Islet of Langerhans (tissue), 1 donor: ENCODE measurements around the gene AK2.
A peak's percentile ranks its signal among the peaks of the same experiment; 100 is the strongest.

ENCODE experiments used
- FAIRE-seq: peaks from one replicate; lab custom pipeline; 2011; peaks lifted over from hg19 to GRCh38; lab: Jason Lieb, UNC

Gene AK2

DNA sequence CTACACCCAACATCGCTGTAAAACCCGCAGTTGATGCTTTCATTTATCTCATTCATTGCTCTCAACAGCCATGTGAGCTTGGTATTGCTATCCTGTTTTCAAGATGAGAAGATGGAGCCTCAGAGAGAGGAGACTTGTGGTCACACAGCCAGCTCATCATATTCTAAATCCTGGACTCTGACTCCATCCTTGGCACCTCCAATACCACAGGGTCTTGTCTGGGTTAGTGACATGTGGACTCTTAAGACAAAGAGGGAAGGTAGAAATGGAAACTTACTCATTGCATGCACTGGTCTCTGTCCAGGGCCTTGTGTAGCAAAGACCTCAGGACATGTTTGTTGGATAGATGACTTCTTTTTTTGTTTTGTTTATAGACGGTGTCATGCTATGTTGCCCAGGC, 65.1 kb downstream of the AK2 start:
- no peak for FAIRE-seq

DNA sequence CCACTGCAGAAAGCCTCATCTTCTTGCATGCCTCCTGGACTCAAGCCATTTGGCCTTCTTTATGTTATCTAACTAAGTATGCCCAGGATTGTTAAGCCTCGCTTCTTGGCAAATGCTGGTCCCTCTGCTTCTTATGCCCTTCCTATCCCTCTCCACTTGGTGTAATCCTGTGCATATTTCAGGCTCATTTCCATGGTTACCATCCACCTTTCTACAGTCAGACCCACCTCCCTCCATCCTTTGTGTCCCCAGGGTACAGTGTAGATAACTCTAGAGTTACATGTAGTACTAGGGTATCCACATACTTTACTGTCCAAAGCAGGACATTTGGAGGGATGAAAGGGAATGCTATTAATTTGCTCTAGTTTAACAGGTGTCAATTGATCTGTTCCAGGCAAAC, 65.5 kb downstream of the AK2 start:
- no peak for FAIRE-seq

- no peak for FAIRE-seq
These were observed 67.1 kb downstream of the AK2 start for GRCh38 chr1:32969566-32969965.

DNA sequence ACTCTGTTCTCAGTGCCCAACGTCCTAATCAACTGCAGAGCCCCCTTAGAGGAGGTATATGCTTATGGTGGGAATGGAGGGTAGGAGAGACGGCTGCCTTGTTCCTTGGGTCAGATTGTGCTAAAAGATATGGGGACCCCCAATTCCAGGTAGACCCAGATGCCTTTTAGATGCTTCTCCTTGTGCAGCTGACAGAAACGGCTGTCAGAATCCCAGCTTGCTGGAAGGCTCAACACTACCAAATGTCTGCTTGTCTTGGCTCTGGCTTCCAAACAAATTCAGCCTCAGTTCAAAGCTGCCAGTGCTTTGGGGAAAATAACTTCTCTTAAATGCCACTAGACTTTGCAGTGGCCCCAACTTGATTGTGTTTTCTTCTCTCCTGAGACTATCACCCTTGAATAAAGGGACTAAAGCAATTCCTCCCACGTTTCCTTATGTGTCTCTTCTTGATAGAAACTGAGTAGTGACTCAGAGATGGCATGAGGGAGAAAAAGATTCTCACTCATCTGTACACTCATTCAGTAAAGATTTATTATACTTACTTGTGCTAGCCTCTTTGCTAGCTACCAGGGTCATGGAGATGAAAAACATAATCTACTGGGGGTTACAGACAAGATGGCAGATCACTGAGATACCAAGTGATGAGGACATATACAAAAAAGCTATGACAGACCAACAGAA, 68.7 kb downstream of the AK2 start:
- FAIRE-seq: no peak

DNA sequence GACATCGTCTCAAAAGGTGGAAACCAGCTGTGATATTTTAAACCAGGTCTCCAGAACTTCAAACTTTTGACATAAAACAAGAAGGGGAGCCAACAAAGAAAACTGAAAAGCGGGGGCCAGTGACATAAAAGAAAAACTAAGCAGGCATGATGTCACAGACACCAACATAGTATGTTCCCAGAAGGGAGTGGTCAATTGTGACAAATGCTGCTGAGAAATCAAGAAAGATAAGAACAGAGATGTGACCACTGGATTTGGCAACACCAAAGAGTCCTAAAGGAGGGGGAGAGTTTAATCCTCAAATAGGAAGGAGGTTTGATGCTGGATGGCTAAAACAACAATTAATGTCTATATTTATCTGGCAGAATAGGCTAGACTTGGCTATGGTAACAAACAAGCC, 69.8 kb downstream of the AK2 start:
- no peak for FAIRE-seq

GRCh38 chr1:32965251-32965747, 71.4 kb downstream of the AK2 start:
- FAIRE-seq: no peak

DNA sequence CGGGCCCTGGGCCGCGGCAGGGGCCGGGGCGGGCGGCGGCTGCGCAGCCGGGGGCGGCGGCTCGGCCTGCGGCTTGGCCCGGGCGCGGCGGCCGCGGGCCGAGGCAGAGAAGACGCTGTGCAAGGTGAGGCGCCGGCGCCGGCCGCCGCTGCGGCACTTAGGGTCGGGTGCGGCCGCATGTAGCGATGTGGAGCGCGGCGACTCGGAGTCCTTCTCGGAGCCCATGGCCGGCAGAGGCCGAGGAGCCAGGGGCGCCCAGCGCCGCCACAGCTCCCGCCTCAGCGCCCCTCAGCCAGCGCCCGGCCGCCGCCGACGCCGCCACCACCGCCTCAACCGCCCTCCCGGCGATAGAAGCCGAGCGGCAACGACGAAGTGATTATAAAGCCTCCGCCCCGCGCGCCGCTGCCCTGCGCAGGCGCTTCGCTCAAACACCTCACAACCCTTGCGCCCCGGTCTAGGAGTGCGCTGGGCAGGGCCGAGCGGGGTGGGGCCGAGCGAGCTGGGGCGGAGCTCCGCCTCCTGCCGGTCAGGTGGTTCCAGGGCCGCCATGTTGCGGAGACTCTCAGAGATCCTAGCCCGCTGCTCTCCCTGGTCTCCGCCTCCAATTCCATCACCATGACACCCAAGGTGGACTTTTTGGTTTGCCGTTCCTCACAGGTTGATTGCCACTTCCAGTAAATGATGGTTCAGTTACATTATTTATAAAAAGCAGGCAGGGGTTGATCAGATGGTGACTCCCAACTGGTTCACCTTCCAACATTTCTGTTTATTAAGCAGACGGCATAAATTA, 72.0 kb downstream of the AK2 start, which contains the start of gene RNF19B:
Gene RNF19B, minus strand, starts transcription at position 349 of the 790 bp plus-strand sequence. Its CDS starts 124 bp downstream, at position 225.
- FAIRE-seq: peak; percentile 73

- no peak for FAIRE-seq
These were observed 72.8 kb downstream of the AK2 start for GRCh38 chr1:32963746-32964460.

GRCh38 chr1:32962248-32962896, 74.3 kb downstream of the AK2 start:
- FAIRE-seq: no peak

DNA sequence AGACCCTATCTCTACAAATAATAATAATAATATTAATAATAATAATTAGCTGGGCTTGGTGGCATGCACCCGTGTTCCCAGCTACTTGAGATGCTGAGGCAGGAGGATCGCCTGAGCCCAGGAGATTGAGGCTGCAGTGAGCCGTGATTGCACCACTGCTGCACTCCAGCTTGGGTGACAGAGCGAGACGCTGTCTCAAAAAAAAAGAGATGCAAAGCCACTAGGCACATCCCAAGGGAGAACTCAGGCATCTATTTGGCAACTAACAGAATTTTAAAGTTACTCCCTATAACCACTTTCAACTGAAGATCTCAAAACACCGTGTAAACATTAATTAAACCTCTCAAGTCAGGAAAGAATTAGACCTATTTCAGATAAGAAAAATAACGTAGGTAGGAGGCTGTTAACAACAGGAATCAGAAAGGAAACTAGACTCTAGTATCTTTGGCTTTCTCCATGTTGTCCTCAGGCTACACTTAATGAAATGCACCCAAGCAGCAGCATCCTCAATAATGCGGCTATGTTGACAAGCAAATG, 75.8 kb downstream of the AK2 start:
- FAIRE-seq: no peak

- FAIRE-seq: no peak
These were observed 76.3 kb downstream of the AK2 start for GRCh38 chr1:32960342-32960741.

DNA sequence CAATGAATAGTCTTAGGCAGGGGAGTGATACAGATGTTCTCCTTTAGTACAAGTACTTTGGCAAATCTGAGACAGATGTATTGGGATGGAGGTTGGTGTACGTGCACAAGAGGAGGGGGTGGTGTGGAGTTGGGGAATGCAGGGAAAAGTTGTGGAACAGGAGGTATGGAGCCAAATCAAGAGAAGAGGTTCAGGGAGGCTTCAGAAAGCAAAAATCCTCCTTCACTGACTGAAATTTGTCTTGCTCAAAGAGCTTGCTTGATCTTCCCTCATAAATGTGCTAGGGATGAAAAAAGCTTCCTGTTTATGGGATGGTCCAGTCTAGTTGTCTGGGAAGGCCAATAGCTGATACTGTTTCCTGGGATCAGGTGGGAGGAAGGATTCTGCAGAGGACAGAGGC, 77.9 kb downstream of the AK2 start:
- no peak for FAIRE-seq
